ENCODE data around the gene ZFP69.

DNA sequence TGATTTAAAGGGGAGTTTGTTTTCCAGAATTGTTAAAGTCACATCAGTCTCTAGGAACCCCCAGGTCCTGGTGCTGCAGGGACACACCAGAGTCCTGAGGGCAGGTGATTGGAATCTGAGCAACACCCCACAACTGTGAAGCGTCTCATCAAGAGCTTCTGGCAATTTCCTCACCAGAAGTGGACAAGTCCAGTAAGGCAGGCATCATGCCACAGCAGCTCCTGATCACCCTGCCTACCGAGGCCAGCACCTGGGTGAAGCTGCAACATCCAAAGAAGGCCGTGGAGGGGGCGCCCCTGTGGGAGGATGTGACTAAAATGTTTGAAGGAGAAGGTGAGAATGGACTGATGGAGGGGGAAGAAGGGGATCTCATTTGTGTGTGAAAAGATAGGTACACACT, 2.1 kb downstream of the ZFP69 start:
- TF ChIP-seq, protein P1, sequence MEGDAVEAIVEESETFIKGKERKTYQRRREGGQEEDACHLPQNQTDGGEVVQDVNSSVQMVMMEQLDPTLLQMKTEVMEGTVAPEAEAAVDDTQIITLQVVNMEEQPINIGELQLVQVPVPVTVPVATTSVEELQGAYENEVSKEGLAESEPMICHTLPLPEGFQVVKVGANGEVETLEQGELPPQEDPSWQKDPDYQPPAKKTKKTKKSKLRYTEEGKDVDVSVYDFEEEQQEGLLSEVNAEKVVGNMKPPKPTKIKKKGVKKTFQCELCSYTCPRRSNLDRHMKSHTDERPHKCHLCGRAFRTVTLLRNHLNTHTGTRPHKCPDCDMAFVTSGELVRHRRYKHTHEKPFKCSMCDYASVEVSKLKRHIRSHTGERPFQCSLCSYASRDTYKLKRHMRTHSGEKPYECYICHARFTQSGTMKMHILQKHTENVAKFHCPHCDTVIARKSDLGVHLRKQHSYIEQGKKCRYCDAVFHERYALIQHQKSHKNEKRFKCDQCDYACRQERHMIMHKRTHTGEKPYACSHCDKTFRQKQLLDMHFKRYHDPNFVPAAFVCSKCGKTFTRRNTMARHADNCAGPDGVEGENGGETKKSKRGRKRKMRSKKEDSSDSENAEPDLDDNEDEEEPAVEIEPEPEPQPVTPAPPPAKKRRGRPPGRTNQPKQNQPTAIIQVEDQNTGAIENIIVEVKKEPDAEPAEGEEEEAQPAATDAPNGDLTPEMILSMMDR (IDR thresholded peaks at IDR 0.05; ENCODE audit: low read depth, low read length, poor library complexity, severe bottlenecking): no peak
- no peak for TF ChIP-seq EZH2phosphoT487 (IDR thresholded peaks at IDR 0.05; ENCODE audit: borderline replicate concordance, low read length)
